ENCODE results near the gene PEX3. TPM values are rescaled to one million over a fixed set of nuclear protein-coding genes. Genes with fewer than 3 reads are reported as not detected.

Gene PEX3
- total and polyA plus RNA-seq, 2 experiments from 2014 or later: 13.8 to 19.4 TPM

DNA sequence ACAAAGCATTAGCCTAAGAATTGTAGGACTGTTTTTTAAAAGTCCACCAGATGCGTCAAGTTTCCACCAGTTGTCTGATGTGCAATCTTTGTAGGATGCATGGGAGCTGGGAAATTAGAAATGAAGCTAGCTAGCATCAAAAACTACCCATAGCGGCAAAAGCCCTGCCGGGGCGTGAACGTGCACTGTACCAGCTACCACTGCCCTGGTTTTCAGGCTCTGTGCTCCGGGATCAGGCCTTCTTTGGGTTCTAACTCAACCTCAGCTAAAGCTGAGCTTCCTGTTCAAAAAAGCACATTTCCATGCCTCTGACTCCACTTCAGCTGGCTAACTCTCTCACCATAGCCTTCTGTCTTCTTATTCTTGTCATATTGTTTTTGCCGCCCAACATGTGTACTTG, 87.8 kb downstream of the PEX3 start (continued):
- TF ChIP-seq, protein P1, sequence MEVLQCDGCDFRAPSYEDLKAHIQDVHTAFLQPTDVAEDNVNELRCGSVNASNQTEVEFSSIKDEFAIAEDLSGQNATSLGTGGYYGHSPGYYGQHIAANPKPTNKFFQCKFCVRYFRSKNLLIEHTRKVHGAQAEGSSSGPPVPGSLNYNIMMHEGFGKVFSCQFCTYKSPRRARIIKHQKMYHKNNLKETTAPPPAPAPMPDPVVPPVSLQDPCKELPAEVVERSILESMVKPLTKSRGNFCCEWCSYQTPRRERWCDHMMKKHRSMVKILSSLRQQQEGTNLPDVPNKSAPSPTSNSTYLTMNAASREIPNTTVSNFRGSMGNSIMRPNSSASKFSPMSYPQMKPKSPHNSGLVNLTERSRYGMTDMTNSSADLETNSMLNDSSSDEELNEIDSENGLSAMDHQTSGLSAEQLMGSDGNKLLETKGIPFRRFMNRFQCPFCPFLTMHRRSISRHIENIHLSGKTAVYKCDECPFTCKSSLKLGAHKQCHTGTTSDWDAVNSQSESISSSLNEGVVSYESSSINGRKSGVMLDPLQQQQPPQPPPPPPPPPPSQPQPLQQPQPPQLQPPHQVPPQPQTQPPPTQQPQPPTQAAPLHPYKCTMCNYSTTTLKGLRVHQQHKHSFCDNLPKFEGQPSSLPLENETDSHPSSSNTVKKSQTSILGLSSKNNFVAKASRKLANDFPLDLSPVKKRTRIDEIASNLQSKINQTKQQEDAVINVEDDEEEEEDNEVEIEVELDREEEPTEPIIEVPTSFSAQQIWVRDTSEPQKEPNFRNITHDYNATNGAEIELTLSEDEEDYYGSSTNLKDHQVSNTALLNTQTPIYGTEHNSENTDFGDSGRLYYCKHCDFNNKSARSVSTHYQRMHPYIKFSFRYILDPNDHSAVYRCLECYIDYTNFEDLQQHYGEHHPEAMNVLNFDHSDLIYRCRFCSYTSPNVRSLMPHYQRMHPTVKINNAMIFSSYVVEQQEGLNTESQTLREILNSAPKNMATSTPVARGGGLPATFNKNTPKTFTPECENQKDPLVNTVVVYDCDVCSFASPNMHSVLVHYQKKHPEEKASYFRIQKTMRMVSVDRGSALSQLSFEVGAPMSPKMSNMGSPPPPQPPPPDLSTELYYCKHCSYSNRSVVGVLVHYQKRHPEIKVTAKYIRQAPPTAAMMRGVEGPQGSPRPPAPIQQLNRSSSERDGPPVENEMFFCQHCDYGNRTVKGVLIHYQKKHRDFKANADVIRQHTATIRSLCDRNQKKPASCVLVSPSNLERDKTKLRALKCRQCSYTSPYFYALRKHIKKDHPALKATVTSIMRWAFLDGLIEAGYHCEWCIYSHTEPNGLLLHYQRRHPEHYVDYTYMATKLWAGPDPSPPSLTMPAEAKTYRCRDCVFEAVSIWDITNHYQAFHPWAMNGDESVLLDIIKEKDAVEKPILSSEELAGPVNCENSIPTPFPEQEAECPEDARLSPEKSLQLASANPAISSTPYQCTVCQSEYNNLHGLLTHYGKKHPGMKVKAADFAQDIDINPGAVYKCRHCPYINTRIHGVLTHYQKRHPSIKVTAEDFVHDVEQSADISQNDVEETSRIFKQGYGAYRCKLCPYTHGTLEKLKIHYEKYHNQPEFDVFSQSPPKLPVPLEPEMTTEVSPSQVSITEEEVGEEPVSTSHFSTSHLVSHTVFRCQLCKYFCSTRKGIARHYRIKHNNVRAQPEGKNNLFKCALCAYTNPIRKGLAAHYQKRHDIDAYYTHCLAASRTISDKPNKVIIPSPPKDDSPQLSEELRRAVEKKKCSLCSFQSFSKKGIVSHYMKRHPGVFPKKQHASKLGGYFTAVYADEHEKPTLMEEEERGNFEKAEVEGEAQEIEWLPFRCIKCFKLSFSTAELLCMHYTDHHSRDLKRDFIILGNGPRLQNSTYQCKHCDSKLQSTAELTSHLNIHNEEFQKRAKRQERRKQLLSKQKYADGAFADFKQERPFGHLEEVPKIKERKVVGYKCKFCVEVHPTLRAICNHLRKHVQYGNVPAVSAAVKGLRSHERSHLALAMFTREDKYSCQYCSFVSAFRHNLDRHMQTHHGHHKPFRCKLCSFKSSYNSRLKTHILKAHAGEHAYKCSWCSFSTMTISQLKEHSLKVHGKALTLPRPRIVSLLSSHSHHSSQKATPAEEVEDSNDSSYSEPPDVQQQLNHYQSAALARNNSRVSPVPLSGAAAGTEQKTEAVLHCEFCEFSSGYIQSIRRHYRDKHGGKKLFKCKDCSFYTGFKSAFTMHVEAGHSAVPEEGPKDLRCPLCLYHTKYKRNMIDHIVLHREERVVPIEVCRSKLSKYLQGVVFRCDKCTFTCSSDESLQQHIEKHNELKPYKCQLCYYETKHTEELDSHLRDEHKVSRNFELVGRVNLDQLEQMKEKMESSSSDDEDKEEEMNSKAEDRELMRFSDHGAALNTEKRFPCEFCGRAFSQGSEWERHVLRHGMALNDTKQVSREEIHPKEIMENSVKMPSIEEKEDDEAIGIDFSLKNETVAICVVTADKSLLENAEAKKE (CRISPR knock-in tag; IDR thresholded peaks at IDR 0.05): no peak
- TF ChIP-seq, protein P2, sequence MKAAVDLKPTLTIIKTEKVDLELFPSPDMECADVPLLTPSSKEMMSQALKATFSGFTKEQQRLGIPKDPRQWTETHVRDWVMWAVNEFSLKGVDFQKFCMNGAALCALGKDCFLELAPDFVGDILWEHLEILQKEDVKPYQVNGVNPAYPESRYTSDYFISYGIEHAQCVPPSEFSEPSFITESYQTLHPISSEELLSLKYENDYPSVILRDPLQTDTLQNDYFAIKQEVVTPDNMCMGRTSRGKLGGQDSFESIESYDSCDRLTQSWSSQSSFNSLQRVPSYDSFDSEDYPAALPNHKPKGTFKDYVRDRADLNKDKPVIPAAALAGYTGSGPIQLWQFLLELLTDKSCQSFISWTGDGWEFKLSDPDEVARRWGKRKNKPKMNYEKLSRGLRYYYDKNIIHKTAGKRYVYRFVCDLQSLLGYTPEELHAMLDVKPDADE (IDR thresholded peaks at IDR 0.05): no peak
- TF ChIP-seq ZNF114 (CRISPR knock-in tag; IDR thresholded peaks at IDR 0.05) (no peak), CREB1 (CRISPR knock-in tag; IDR thresholded peaks at IDR 0.05; ENCODE audit: low read depth) (no peak), NANOG (IDR thresholded peaks at IDR 0.05; ENCODE audit: borderline replicate concordance) (no peak), EZH2 (IDR thresholded peaks at IDR 0.05; ENCODE audit: low read depth, unreplicated experiment) (no peak), POLR2AphosphoS5 (IDR thresholded peaks at IDR 0.05; ENCODE audit: low read depth) (no peak)
- TF ChIP-seq, protein P3, sequence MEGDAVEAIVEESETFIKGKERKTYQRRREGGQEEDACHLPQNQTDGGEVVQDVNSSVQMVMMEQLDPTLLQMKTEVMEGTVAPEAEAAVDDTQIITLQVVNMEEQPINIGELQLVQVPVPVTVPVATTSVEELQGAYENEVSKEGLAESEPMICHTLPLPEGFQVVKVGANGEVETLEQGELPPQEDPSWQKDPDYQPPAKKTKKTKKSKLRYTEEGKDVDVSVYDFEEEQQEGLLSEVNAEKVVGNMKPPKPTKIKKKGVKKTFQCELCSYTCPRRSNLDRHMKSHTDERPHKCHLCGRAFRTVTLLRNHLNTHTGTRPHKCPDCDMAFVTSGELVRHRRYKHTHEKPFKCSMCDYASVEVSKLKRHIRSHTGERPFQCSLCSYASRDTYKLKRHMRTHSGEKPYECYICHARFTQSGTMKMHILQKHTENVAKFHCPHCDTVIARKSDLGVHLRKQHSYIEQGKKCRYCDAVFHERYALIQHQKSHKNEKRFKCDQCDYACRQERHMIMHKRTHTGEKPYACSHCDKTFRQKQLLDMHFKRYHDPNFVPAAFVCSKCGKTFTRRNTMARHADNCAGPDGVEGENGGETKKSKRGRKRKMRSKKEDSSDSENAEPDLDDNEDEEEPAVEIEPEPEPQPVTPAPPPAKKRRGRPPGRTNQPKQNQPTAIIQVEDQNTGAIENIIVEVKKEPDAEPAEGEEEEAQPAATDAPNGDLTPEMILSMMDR (conservative IDR thresholded peaks at IDR 0.05; ENCODE audit: low read depth in 2 of 2): no peak
